AG10803 (cell line): ENCODE data around the gene CNST.
A peak's percentile ranks its signal among the peaks of the same experiment; 100 is the strongest.

Experiments
- DNase-seq: peaks from one replicate; pipeline ENCODE4 v3.0.0; 2010; ENCODE audit warnings: low read depth
- H3K4me3 ChIP-seq: 2 replicates; pipeline ENCODE4 v1.5.1; 2011; ENCODE audit warnings: mild to moderate bottlenecking, low read length, control low read depth
- TF ChIP-seq, protein P1 (sequence below): conservative IDR thresholded peaks from 2 replicates; pipeline ENCODE4 v1.5.1; 2011; ENCODE audit warnings: mild to moderate bottlenecking, low read length, control low read depth, inconsistent platforms

Gene CNST

DNA sequence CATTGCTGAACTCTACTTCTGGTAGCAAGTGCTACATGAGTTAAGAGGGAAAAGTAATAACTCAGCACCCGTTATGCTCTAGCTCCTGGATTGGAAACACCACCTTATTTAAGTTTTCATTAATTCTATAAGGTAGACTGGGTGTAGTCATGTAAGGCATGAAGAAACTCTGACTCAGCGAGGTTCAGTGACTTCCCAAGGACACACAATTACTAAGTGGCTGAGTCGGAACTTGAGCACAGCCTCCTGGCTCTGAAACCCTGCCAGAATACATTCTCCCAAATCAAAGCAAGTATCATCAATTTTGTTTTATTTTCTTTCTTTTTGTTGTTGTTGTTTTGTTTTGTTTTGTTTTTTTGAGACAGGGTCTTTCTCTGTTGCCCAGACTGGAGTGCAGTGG, 128.9 kb downstream of the CNST start:
- TF ChIP-seq, protein P1, sequence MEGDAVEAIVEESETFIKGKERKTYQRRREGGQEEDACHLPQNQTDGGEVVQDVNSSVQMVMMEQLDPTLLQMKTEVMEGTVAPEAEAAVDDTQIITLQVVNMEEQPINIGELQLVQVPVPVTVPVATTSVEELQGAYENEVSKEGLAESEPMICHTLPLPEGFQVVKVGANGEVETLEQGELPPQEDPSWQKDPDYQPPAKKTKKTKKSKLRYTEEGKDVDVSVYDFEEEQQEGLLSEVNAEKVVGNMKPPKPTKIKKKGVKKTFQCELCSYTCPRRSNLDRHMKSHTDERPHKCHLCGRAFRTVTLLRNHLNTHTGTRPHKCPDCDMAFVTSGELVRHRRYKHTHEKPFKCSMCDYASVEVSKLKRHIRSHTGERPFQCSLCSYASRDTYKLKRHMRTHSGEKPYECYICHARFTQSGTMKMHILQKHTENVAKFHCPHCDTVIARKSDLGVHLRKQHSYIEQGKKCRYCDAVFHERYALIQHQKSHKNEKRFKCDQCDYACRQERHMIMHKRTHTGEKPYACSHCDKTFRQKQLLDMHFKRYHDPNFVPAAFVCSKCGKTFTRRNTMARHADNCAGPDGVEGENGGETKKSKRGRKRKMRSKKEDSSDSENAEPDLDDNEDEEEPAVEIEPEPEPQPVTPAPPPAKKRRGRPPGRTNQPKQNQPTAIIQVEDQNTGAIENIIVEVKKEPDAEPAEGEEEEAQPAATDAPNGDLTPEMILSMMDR, result no peak
- DNase-seq, result peak; percentile 32
- H3K4me3 ChIP-seq, result no peak overlapping the region

DNA sequence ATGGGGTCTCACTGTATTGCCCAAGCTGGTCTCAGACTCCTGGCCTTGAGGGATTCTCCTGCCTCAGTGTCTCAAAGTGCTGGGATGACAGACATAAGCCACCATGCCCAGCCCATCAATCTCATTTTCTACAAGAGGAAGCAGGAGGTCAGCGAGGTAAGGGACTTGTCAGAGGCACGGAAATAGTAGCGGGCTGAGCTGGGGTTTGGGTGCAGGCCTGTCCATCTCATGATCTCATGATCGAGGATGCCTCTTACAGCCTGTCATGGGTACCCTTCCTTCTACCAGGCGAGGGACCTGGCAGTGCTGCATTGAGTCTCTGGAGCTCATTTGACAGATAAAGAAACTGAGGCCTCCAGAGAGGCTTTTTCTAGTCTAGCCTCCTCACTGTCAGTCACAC, 129.4 kb downstream of the CNST start:
- DNase-seq, result no peak
- TF ChIP-seq, protein P1, result no peak
- H3K4me3 ChIP-seq, result no peak overlapping the region

DNA sequence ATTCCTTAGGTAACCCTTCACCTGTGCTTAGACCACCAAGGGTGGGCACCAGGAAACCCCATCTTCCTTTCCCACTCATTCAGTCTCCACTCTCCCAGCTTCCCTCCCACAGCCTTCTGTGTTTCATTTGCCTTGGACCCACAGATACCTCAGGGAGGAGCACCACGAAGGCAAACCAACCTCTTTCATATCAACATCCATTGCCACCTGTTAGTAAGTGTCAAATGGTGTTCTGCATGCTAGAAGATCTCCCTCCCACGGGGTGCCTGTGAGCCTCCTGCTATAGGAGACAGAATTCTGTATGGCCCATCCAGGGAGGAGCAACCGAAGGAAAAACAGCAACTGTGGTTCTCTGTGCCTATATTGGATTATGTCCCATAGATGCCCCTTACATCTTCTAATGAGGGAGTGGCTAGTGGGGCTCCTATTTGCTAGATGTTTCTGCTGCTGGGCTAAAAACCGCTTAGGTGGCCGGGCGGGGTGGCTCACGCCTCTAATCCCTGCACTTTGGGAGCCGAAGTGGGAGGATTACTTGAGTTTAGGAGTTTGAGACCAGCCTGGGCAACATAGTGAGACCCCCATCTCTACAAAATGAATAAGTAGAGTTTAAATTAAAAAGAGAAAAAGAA, 132.3 kb downstream of the CNST start:
- TF ChIP-seq, protein P1, result no peak
- H3K4me3 ChIP-seq, result peak overlapping the region; percentile 50
- DNase-seq, result no peak

DNA sequence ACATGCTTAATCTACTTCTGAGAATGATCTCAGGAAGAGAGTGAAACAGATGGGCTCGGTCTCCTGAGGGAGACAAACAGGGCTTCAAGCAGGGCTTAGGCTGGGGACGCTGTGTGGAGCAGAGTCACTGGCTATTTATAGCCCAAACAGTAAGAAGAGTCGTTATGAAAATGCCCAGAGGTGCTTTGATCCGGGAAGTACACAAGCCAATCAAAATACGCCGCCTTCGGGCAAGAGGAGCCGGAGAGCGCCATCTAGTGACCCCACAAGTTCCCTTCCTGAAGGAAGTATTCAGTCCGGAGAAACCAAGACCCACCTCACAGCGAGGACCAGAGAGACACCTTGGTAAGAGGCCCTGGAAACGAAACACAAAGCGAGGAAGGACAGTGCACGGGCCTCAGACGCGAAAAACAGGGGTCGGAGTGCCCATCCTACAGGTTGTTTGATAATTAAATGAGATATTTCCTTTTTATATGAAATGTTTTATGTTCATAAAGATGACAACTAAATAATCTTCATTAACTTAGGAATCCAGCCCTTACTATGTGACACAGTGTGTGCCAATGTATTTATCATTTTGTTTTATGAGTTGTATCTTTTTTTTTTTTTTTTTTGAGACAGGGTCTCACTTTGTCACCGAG, 133.0 kb downstream of the CNST start:
- TF ChIP-seq, protein P1, result peak; percentile 92
- DNase-seq, result peak; percentile 95

DNA sequence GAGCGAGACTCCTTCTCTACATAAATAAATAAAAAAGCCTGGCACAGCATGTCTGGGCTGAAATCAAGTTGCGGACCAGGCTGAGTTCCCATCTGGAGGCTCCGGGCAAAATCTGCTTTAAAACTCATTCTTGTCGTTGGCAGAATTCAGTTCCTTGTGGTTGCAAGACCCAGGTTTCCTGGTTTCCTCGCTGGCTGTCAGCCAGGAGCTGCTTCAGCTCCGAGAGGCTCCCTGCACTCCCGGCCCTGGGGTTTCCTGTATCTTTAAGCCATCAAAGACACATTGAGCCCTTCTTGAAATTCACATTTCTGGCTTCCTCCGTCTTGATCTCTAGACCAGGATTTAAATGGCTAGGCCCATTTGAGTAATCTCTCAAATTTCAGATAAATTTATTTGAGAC, 137.3 kb downstream of the CNST start:
- DNase-seq, result peak; percentile 62
- TF ChIP-seq, protein P1, result no peak
- H3K4me3 ChIP-seq, result no peak overlapping the region

More for the DNA sequence above, 133.0 kb downstream of the CNST start:
- peak overlapping the region; percentile 50 for H3K4me3 ChIP-seq

DNA sequence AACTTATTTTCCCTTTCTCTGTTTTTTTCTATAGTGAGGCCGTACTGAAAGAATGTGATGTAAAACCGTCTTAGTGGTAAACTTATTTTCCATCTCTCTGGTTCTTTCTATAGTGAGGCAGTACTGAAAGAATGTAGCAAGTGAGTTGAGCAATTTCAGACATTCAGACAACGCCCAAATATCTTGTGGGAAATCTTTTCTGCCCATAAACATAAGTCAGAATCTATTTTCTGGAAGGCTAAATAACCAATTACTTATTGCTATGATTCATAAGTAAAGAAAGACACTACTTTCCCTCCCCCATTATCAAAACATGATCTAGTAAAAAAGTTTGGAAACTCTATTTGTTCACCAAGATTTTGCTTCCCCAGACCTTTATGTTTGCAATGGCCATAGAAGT, 139.1 kb downstream of the CNST start:
- H3K4me3 ChIP-seq, result no peak overlapping the region
- TF ChIP-seq, protein P1, result no peak
- peak; percentile 97 for DNase-seq

DNA sequence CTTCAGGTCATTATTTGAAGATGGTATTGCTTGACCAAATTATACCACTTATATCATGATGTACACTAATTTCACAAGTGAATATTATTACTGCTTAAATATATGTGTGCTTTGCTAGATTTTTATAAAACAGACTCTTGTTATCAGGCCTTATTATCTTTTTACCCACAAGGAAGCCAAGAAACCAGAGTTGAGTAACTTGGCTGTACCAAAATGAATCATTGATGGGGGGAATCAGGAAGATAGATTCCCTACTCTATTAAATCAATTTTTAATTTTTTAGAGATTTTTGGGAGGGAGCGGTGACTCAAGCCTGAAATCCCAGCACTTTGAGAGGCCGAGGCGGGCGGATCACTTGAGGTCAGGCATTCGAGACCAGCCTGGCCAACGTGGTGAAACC, 141.9 kb downstream of the CNST start:
- no peak for DNase-seq
- TF ChIP-seq, protein P1, result no peak
- H3K4me3 ChIP-seq, result no peak overlapping the region
